Measurements from ENCODE around the gene USP17L13.
"Not testable (repeated sequence)": the region's sequence is repeated elsewhere in the genome, so short reads cannot be mapped to it uniquely, and the experiment has no call there.

USP17L13 gene

GRCh38 chr4:9262572-9262971 is 37.9 kb downstream of the USP17L13 start, which contains the start of gene USP17L21:
Gene USP17L21, plus strand, starts transcription at chr4:9262872. Its CDS starts 0 bp downstream, at chr4:9262872.
- not testable (repeated sequence) for H3K23ac ChIP-seq (ENCODE audit: low read length); H3K36me3 ChIP-seq (ENCODE audit: control insufficient read depth in 1 of 2, insufficient read depth in 2 of 2, low read length in 2 of 2); H3K4me3 ChIP-seq (ENCODE audit: low read depth, low read length); H3K4me1 ChIP-seq (ENCODE audit: control insufficient read depth in 1 of 2, insufficient read depth in 2 of 2, low read length in 2 of 2); H3K14ac ChIP-seq (ENCODE audit: low read length); H3K79me2 ChIP-seq (ENCODE audit: control insufficient read depth, insufficient read depth, low read length, poor library complexity); H4K91ac ChIP-seq (ENCODE audit: low read depth, low read length); H2BK12ac ChIP-seq (ENCODE audit: low read length); H2BK120ac ChIP-seq (ENCODE audit: insufficient read depth, low read length, poor library complexity); H3K27me3 ChIP-seq (ENCODE audit: insufficient read depth, low read length); DNase-seq; H3K79me1 ChIP-seq (ENCODE audit: low read length); H4K12ac ChIP-seq (ENCODE audit: low read depth, low read length); H2BK5ac ChIP-seq (ENCODE audit: low read depth, low read length, poor library complexity); H3K4me2 ChIP-seq (ENCODE audit: low read length); H2AK5ac ChIP-seq (ENCODE audit: low read length); H3K9me3 ChIP-seq (ENCODE audit: insufficient read depth, low read depth, low read length); H3K4ac ChIP-seq (ENCODE audit: low read depth, low read length); H2AFZ ChIP-seq (ENCODE audit: insufficient read depth, low read length, poor library complexity); H3K18ac ChIP-seq (ENCODE audit: low read length); H4K8ac ChIP-seq (ENCODE audit: low read depth, low read length); H3K27ac ChIP-seq (ENCODE audit: low read depth, low read length); H3K9ac ChIP-seq (ENCODE audit: low read length)
- WGBS (ENCODE audit: extremely low coverage, insufficient coverage, insufficient read length): no CpG with 5 or more reads among the region's 13 CpGs

- not testable (repeated sequence) for H4K91ac ChIP-seq (ENCODE audit: low read depth, low read length); H4K12ac ChIP-seq (ENCODE audit: low read depth, low read length); H3K23ac ChIP-seq (ENCODE audit: low read length); H3K27ac ChIP-seq (ENCODE audit: low read depth, low read length); H2AFZ ChIP-seq (ENCODE audit: insufficient read depth, low read length, poor library complexity); H2BK12ac ChIP-seq (ENCODE audit: low read length); H3K4me2 ChIP-seq (ENCODE audit: low read length); H4K8ac ChIP-seq (ENCODE audit: low read depth, low read length); H3K79me2 ChIP-seq (ENCODE audit: control insufficient read depth, insufficient read depth, low read length, poor library complexity); H2BK120ac ChIP-seq (ENCODE audit: insufficient read depth, low read length, poor library complexity); H3K9me3 ChIP-seq (ENCODE audit: insufficient read depth, low read depth, low read length); H2BK5ac ChIP-seq (ENCODE audit: low read depth, low read length, poor library complexity); H3K14ac ChIP-seq (ENCODE audit: low read length); H2AK5ac ChIP-seq (ENCODE audit: low read length); H3K79me1 ChIP-seq (ENCODE audit: low read length); H3K9ac ChIP-seq (ENCODE audit: low read length); H3K36me3 ChIP-seq (ENCODE audit: control insufficient read depth in 1 of 2, insufficient read depth in 2 of 2, low read length in 2 of 2); H3K27me3 ChIP-seq (ENCODE audit: insufficient read depth, low read length); H3K18ac ChIP-seq (ENCODE audit: low read length); H3K4me3 ChIP-seq (ENCODE audit: low read depth, low read length); H3K4me1 ChIP-seq (ENCODE audit: control insufficient read depth in 1 of 2, insufficient read depth in 2 of 2, low read length in 2 of 2); H3K4ac ChIP-seq (ENCODE audit: low read depth, low read length); DNase-seq
- WGBS (ENCODE audit: extremely low coverage, insufficient coverage, insufficient read length): no CpG with 5 or more reads among the region's 15 CpGs
These were observed 42.6 kb downstream of the USP17L13 start, which contains the start of gene USP17L22 for GRCh38 chr4:9267319-9267718. Gene USP17L22, plus strand, starts transcription at chr4:9267619. Its CDS starts 0 bp downstream, at chr4:9267619.

- H2BK120ac ChIP-seq (ENCODE audit: insufficient read depth, low read length, poor library complexity); H4K8ac ChIP-seq (ENCODE audit: low read depth, low read length); H3K9ac ChIP-seq (ENCODE audit: low read length); H4K12ac ChIP-seq (ENCODE audit: low read depth, low read length); H3K4me3 ChIP-seq (ENCODE audit: low read depth, low read length); H2BK12ac ChIP-seq (ENCODE audit: low read length); H3K27me3 ChIP-seq (ENCODE audit: insufficient read depth, low read length); H2AFZ ChIP-seq (ENCODE audit: insufficient read depth, low read length, poor library complexity); H3K79me2 ChIP-seq (ENCODE audit: control insufficient read depth, insufficient read depth, low read length, poor library complexity); H3K4ac ChIP-seq (ENCODE audit: low read depth, low read length); H3K4me2 ChIP-seq (ENCODE audit: low read length); H3K9me3 ChIP-seq (ENCODE audit: insufficient read depth, low read depth, low read length); H2AK5ac ChIP-seq (ENCODE audit: low read length); H3K18ac ChIP-seq (ENCODE audit: low read length); H3K4me1 ChIP-seq (ENCODE audit: control insufficient read depth in 1 of 2, insufficient read depth in 2 of 2, low read length in 2 of 2); H3K36me3 ChIP-seq (ENCODE audit: control insufficient read depth in 1 of 2, insufficient read depth in 2 of 2, low read length in 2 of 2); DNase-seq; H3K79me1 ChIP-seq (ENCODE audit: low read length); H4K91ac ChIP-seq (ENCODE audit: low read depth, low read length); H3K27ac ChIP-seq (ENCODE audit: low read depth, low read length); H2BK5ac ChIP-seq (ENCODE audit: low read depth, low read length, poor library complexity); H3K14ac ChIP-seq (ENCODE audit: low read length); H3K23ac ChIP-seq (ENCODE audit: low read length): not testable (repeated sequence)
- WGBS (ENCODE audit: extremely low coverage, insufficient coverage, insufficient read length): 100% methylated on average over 3 of the region's 10 CpGs
These were observed 47.0 kb downstream of the USP17L13 start for GRCh38 chr4:9271719-9272118.
